ENCODE measurements around the gene MEIOC.
"Not testable (repeated sequence)": the region's sequence is repeated elsewhere in the genome, so short reads cannot be mapped to it uniquely, and the experiment has no call there.

MEIOC gene

GRCh38 chr17:44655983-44656710, at the start of gene MEIOC:
Gene MEIOC (plus strand): TSS chr17:44656468. CDS start chr17:44656614, 146 bp downstream.
- peak; percentile 56 for DNase-seq (ENCODE audit: low read depth)

- no peak for DNase-seq (ENCODE audit: low read depth)
These were observed 49.6 kb upstream of the MEIOC start for GRCh38 chr17:44606658-44607057.

GRCh38 chr17:44607836-44608690, 48.2 kb upstream of the MEIOC start:
- DNase-seq (ENCODE audit: low read depth): no peak

- no peak for DNase-seq (ENCODE audit: low read depth)
These were observed 47.4 kb upstream of the MEIOC start for GRCh38 chr17:44608727-44609435.

GRCh38 chr17:44610331-44610730, 45.9 kb upstream of the MEIOC start:
- no peak for DNase-seq (ENCODE audit: low read depth)

- no peak for DNase-seq (ENCODE audit: low read depth)
These were observed 45.4 kb upstream of the MEIOC start for GRCh38 chr17:44610871-44611270.

- DNase-seq (ENCODE audit: low read depth): no peak
These were observed 41.4 kb upstream of the MEIOC start for GRCh38 chr17:44614862-44615261.

GRCh38 chr17:44618652-44619051, 37.6 kb upstream of the MEIOC start:
- DNase-seq (ENCODE audit: low read depth): not testable (repeated sequence)

- DNase-seq (ENCODE audit: low read depth): no peak
These were observed 33.1 kb upstream of the MEIOC start for GRCh38 chr17:44623070-44623725.

GRCh38 chr17:44627513-44628242, 28.6 kb upstream of the MEIOC start:
- DNase-seq (ENCODE audit: low read depth): no peak

- no peak for DNase-seq (ENCODE audit: low read depth)
These were observed 27.8 kb upstream of the MEIOC start for GRCh38 chr17:44628243-44629188.

- no peak for DNase-seq (ENCODE audit: low read depth)
These were observed 27.0 kb upstream of the MEIOC start for GRCh38 chr17:44629314-44629713.

- no peak for DNase-seq (ENCODE audit: low read depth)
These were observed 25.6 kb upstream of the MEIOC start for GRCh38 chr17:44630703-44631102.

- no peak for DNase-seq (ENCODE audit: low read depth)
These were observed 22.3 kb upstream of the MEIOC start for GRCh38 chr17:44633998-44634397.

GRCh38 chr17:44634401-44634800, 21.9 kb upstream of the MEIOC start:
- DNase-seq (ENCODE audit: low read depth): not testable (repeated sequence)

GRCh38 chr17:44636562-44636961, 19.7 kb upstream of the MEIOC start:
- no peak for DNase-seq (ENCODE audit: low read depth)

GRCh38 chr17:44637066-44637465, 19.2 kb upstream of the MEIOC start:
- no peak for DNase-seq (ENCODE audit: low read depth)

GRCh38 chr17:44642834-44643233, 13.4 kb upstream of the MEIOC start:
- no peak for DNase-seq (ENCODE audit: low read depth)

- DNase-seq (ENCODE audit: low read depth): no peak
These were observed 10.9 kb upstream of the MEIOC start for GRCh38 chr17:44645341-44645740.

- no peak for DNase-seq (ENCODE audit: low read depth)
These were observed 10.0 kb upstream of the MEIOC start for GRCh38 chr17:44646280-44646679.

Measured in CMK (cell line).